SK-N-SH treated with all-trans-retinoic acid at 6 μM for 48 hours (cell line): ENCODE results near the gene HBS1L.

Experiments used
- ATAC-seq: fragments of 200-7000 bp; cut with Tn5 transposase; 3 replicates; pipeline ENCODE4 v1.9.1; 2020; ENCODE audit warnings: mild to moderate bottlenecking, moderate library complexity
- ARNTL ChIP-seq: fragments of 450-650 bp; formaldehyde crosslinking; IDR thresholded peaks from 2 replicates; pipeline ENCODE4 v1.5.0; 2020; ENCODE audit warnings: low read depth, mild to moderate bottlenecking, moderate library complexity, borderline replicate concordance
- BACH2 ChIP-seq: fragments of 250-450 bp; sonication (Bioruptor Pico); IDR thresholded peaks from 2 replicates; pipeline ENCODE4 v1.9.0; 2021; ENCODE audit warnings: mild to moderate bottlenecking, borderline replicate concordance
- CREB5 ChIP-seq: fragments of 250-450 bp; sonication (Bioruptor Pico); IDR thresholded peaks from 2 replicates; pipeline ENCODE4 v1.5.1; 2020; ENCODE audit warnings: low read depth, mild to moderate bottlenecking, moderate library complexity
- CSDC2 ChIP-seq: fragments of 250-450 bp; sonication (Bioruptor Pico); IDR thresholded peaks from 2 replicates; pipeline ENCODE4 v1.5.0; 2020; ENCODE audit warnings: mild to moderate bottlenecking, moderate library complexity
- CSRNP3 ChIP-seq: fragments of 250-450 bp; sonication (Bioruptor Pico); IDR thresholded peaks from 2 replicates; pipeline ENCODE4 v1.5.1; 2021; ENCODE audit warnings: mild to moderate bottlenecking, moderate library complexity
- ESRRG ChIP-seq: fragments of 250-450 bp; sonication (Bioruptor Pico); IDR thresholded peaks from 2 replicates; pipeline ENCODE4 v1.6.1; 2021; ENCODE audit warnings: mild to moderate bottlenecking
- GLIS3 ChIP-seq: fragments of 250-450 bp; sonication (Bioruptor Pico); IDR thresholded peaks from 2 replicates; pipeline ENCODE4 v1.5.0; 2020; ENCODE audit warnings: mild to moderate bottlenecking, moderate library complexity
- ISL1 ChIP-seq: fragments of 250-450 bp; sonication (Bioruptor Pico); IDR thresholded peaks from 2 replicates; pipeline ENCODE4 v2.1.2; 2022; ENCODE audit warnings: mild to moderate bottlenecking, moderate library complexity
- OSR1 ChIP-seq: fragments of 250-450 bp; sonication (Bioruptor Pico); IDR thresholded peaks from 2 replicates; pipeline ENCODE4 v1.8.0; 2022; ENCODE audit warnings: moderate library complexity, mild to moderate bottlenecking, inconsistent platforms
- PATZ1 ChIP-seq: fragments of 250-450 bp; sonication (Bioruptor Pico); IDR thresholded peaks from 2 replicates; pipeline ENCODE4 v1.8.0; 2020; ENCODE audit warnings: mild to moderate bottlenecking, moderate library complexity, borderline replicate concordance
- POU6F1 ChIP-seq: fragments of 250-450 bp; sonication (Bioruptor Pico); IDR thresholded peaks from 2 replicates; pipeline ENCODE4 v1.8.0; 2021; ENCODE audit warnings: low read depth, mild to moderate bottlenecking, moderate library complexity, borderline replicate concordance
- PPARA ChIP-seq: fragments of 250-450 bp; sonication (Bioruptor Pico); IDR thresholded peaks from 2 replicates; pipeline ENCODE4 v1.5.0; 2020; ENCODE audit warnings: mild to moderate bottlenecking, borderline replicate concordance
- RARB ChIP-seq: fragments of 250-450 bp; sonication (Bioruptor Pico); IDR thresholded peaks from 2 replicates; pipeline ENCODE4 v1.8.0; 2021; ENCODE audit warnings: mild to moderate bottlenecking, moderate library complexity
- SNAI2 ChIP-seq: fragments of 250-450 bp; sonication (Bioruptor Pico); IDR thresholded peaks from 2 replicates; pipeline ENCODE4 v1.5.0; 2020; ENCODE audit warnings: mild to moderate bottlenecking, moderate library complexity
- TCF4 ChIP-seq: fragments of 250-450 bp; sonication (Bioruptor Pico); IDR thresholded peaks from 2 replicates; pipeline ENCODE4 v1.8.0; 2021; ENCODE audit warnings: mild to moderate bottlenecking, moderate library complexity, borderline replicate concordance
- TOX ChIP-seq: fragments of 250-450 bp; sonication (Bioruptor Pico); IDR thresholded peaks from 2 replicates; pipeline ENCODE4 v1.8.0; 2021; ENCODE audit warnings: mild to moderate bottlenecking, moderate library complexity, borderline replicate concordance
- TSHZ2 ChIP-seq: fragments of 250-450 bp; sonication (Bioruptor Pico); IDR thresholded peaks from 2 replicates; pipeline ENCODE4 v1.5.0; 2020; ENCODE audit warnings: mild to moderate bottlenecking, moderate library complexity
- ZC3H10 ChIP-seq: fragments of 250-450 bp; sonication (Bioruptor Pico); IDR thresholded peaks from 2 replicates; pipeline ENCODE4 v1.5.1; 2021; ENCODE audit warnings: mild to moderate bottlenecking, moderate library complexity
- ZFP3 ChIP-seq: fragments of 250-450 bp; sonication (Bioruptor Pico); IDR thresholded peaks from 2 replicates; pipeline ENCODE4 v1.5.0; 2020; ENCODE audit warnings: mild to moderate bottlenecking, moderate library complexity
- ZFP30 ChIP-seq: fragments of 450-650 bp; formaldehyde crosslinking; IDR thresholded peaks from 2 replicates; pipeline ENCODE4 v1.5.0; 2022; ENCODE audit warnings: mild to moderate bottlenecking, moderate library complexity
- ZNF70 ChIP-seq: fragments of 450-650 bp; formaldehyde crosslinking; IDR thresholded peaks from 2 replicates; pipeline ENCODE4 v1.5.0; 2020; ENCODE audit warnings: mild to moderate bottlenecking, moderate library complexity
- ZNF8 ChIP-seq: fragments of 450-650 bp; formaldehyde crosslinking; IDR thresholded peaks from 2 replicates; pipeline ENCODE4 v1.5.0; 2020; ENCODE audit warnings: mild to moderate bottlenecking, moderate library complexity

HBS1L gene

GRCh38 chr6:135097172-135097571, 42.5 kb upstream of the HBS1L start:
- no peak for TF ChIP-seq CSDC2
- no peak for TF ChIP-seq POU6F1 (CRISPR knock-in tag)
- TF ChIP-seq CREB5 (CRISPR knock-in tag): no peak
- TF ChIP-seq ZC3H10: no peak
- no peak for TF ChIP-seq ZNF8 (CRISPR knock-in tag)
- TF ChIP-seq ISL1 (CRISPR knock-in tag): no peak
- TF ChIP-seq ARNTL (CRISPR knock-in tag): no peak
- no peak for TF ChIP-seq TCF4
- ATAC-seq: no peak

GRCh38 chr6:135096403-135097130, 41.9 kb upstream of the HBS1L start:
- TF ChIP-seq CSDC2 (no peak), TSHZ2 (no peak), CSRNP3 (no peak), SNAI2 (CRISPR knock-in tag) (no peak), PATZ1 (CRISPR knock-in tag) (no peak), ZFP30 (CRISPR knock-in tag) (no peak), OSR1 (no peak), ZFP3 (CRISPR knock-in tag) (no peak), ESRRG (CRISPR knock-in tag) (no peak), GLIS3 (CRISPR knock-in tag) (no peak), TCF4 (no peak), TOX (no peak), ZNF70 (CRISPR knock-in tag) (no peak), ZNF8 (CRISPR knock-in tag) (no peak), CREB5 (CRISPR knock-in tag) (no peak), BACH2 (CRISPR knock-in tag) (no peak), ARNTL (CRISPR knock-in tag) (no peak), PPARA (CRISPR knock-in tag) (no peak), RARB (no peak)
- ATAC-seq: no peak
